ENCODE measurements around the gene ANXA6. TPM values are rescaled to one million over a fixed set of nuclear protein-coding genes. Genes with fewer than 3 reads are reported as not detected.

Gene ANXA6
- total RNA-seq, 1 donor = 194 TPM

- no peak for DNase-seq (ENCODE audit: low read depth)
Measured at GRCh38 chr5:151140686-151141459, 16.7 kb downstream of the ANXA6 start.

GRCh38 chr5:151139646-151140045 is 17.9 kb downstream of the ANXA6 start:
- no peak overlapping the region for H3K4me3 ChIP-seq (ENCODE audit: low read depth, low read length)
- no peak for DNase-seq (ENCODE audit: low read depth)
- TF ChIP-seq, protein P1, sequence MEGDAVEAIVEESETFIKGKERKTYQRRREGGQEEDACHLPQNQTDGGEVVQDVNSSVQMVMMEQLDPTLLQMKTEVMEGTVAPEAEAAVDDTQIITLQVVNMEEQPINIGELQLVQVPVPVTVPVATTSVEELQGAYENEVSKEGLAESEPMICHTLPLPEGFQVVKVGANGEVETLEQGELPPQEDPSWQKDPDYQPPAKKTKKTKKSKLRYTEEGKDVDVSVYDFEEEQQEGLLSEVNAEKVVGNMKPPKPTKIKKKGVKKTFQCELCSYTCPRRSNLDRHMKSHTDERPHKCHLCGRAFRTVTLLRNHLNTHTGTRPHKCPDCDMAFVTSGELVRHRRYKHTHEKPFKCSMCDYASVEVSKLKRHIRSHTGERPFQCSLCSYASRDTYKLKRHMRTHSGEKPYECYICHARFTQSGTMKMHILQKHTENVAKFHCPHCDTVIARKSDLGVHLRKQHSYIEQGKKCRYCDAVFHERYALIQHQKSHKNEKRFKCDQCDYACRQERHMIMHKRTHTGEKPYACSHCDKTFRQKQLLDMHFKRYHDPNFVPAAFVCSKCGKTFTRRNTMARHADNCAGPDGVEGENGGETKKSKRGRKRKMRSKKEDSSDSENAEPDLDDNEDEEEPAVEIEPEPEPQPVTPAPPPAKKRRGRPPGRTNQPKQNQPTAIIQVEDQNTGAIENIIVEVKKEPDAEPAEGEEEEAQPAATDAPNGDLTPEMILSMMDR (IDR thresholded peaks at IDR 0.05; ENCODE audit: insufficient read depth, low read length) = no peak

More at GRCh38 chr5:151140686-151141459, 16.7 kb downstream of the ANXA6 start:
- TF ChIP-seq, protein P1 (IDR thresholded peaks at IDR 0.05; ENCODE audit: insufficient read depth, low read length) = no peak
- H3K4me3 ChIP-seq (ENCODE audit: low read depth, low read length) = no peak overlapping the region

DNA sequence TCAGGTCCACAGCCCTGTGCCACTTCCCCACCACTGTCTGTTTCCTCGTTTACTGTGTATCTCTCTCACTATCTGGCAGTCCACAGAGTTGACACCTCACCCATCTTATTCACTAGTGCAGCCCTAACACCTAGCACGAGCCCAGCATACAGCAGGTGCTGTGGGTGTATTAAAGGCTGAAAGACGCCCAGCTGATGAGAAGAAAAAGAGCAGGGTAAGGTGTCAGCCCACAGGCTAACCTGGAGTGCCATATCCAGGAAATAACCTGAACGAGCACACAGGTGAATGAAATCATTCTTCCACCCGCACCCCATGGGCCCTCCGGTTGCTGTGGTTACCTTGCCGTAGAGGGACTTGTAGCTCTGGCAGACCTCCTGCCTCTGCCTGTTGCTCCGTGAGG is 18.6 kb downstream of the ANXA6 start:
- TF ChIP-seq, protein P1 (IDR thresholded peaks at IDR 0.05; ENCODE audit: insufficient read depth, low read length) = no peak
- no peak overlapping the region for H3K4me3 ChIP-seq (ENCODE audit: low read depth, low read length)
- DNase-seq (ENCODE audit: low read depth) = no peak

DNA sequence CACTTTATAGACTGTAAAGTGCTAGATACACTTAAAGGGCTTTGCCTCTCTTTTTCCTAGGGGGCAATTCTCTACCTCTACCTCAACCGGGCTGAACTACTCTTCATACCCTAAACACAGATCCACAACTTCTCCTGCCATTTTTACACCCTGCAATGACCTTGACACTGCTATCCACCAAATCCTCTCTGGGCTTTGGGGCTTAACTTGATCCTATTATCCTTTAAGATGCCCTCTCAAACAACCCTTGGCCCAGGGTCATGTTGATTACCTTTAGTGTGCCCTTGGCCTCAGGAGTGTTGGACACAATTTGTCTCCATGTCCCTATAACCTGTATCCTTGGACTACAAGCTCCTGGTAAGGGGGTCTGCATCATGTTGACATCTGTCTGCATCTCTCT is 19.5 kb downstream of the ANXA6 start:
- no peak overlapping the region for H3K4me3 ChIP-seq (ENCODE audit: low read depth, low read length)
- TF ChIP-seq, protein P1 (IDR thresholded peaks at IDR 0.05; ENCODE audit: insufficient read depth, low read length) = no peak
- no peak for DNase-seq (ENCODE audit: low read depth)

- TF ChIP-seq, protein P1 (IDR thresholded peaks at IDR 0.05; ENCODE audit: insufficient read depth, low read length) = no peak
- DNase-seq (ENCODE audit: low read depth) = no peak
- no peak overlapping the region for H3K4me3 ChIP-seq (ENCODE audit: low read depth, low read length)
Measured at GRCh38 chr5:151137067-151137825, 20.3 kb downstream of the ANXA6 start.

DNA sequence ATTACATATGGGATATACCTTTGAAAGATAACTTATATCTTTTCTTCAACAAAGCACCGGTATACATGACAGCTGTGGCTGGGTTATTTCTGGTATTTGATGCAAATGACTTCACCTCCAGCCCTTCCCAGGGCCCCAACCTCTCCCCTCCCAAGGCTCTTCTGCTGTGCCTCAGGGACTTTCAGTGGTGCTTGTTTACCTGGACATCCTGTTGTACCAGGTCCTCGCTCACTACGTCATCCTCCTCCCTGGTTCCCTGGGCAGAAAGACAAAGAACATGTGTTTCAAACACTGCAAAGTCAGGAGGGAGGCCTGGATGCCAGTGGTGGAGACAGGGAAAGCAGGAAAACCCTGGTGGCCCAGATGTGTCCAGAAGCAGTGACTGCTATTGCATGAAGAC is 23.4 kb downstream of the ANXA6 start:
- TF ChIP-seq, protein P1 (IDR thresholded peaks at IDR 0.05; ENCODE audit: insufficient read depth, low read length) = no peak
- no peak for DNase-seq (ENCODE audit: low read depth)
- no peak overlapping the region for H3K4me3 ChIP-seq (ENCODE audit: low read depth, low read length)
